ENCODE results near the gene CAMK1D.

The CAMK1D gene

GRCh38 chr10:12377658-12378290 is 28.4 kb downstream of the CAMK1D start:
- no peak for DNase-seq

DNA sequence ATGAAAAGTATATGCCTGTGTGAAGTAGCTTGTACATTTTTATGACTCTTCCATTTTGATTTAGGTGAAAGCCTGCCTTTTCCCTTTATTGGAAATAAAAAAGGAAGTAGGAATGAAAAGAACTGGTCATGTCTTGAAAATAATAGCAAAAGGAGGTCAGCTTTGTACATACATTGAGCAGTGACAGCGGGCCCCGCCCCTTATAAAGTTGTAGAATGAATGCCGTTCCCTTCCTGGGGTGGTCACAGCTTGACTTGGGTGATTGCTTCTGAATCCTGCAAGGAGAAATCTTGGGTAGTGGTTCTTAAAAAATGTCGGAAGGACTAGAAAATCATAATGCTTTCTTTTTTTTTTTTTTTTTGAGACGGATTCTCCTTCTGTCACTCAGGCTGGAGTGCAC is 31.7 kb downstream of the CAMK1D start:
- no peak for DNase-seq

DNA sequence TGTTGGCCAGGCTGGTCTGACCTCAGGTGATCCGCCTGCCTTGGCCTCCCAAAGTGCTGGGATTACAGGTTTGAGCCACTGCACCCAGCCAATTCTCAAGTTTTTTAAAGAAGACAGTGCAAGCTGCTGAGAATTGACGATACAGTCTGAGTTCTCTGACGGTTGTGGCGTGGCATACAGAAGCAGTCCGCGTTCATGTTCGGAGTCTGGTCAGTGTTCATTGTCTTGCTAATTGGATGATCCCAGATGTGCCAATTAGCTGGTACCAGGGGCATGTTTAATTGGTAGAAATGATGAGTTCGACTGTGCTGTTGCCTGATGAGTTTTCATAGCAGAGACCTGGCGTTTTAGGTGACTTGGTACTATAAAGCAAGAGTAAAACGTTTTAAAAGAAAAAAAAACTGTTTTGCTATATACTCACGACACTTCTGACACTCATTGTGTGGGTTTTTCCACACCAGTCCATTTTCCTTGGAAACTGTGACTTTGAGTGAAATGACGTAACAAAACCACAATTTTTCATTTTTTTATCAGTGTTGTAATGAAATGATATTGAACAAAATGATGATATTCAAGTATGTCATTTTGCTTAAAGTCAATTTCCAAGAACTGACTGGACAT is 32.3 kb downstream of the CAMK1D start:
- DNase-seq, result no peak

DNA sequence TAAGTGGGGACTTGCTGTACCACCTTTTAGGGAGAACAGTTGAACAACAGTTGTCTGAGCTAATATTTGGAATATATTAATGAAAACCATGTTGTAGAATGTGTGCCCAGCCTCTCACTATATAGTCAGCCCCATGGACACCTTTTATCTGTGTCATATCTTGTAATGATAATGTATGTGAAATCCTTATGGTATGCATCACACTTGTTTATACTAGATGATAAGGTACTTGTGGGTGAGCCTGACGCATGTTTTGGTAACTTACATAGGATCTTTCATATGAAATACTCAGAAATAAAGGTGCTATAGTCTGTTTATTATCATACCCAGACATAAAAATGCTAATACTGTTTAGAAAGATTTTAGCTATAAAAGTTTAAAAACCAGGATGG is 32.8 kb downstream of the CAMK1D start:
- DNase-seq, result no peak

DNA sequence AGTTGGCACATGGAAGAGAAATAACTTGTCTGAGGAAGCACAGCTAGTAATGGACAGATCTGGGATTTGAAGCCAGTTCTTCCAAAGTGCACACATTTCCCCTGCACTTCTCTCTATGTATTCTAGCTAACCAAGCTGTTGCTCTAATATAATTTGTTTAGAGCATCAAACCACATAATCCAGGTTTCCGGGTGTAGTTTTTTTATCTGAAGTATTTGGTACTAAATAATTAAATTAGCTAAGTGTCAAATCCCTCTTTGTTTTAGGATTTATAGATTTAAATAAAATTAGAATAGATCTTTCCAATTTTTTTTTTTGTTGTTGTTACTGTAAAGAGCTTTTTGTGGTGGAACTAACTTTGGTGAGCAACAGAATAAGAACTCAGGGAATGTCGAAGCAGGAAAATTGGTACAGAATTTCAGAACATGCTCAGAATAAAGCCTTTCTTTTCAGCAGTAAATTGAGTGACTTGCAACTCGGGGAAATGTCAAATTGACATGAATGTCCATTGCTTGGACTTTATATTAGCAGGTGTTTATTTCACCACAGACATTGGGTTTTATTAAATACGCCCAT is 33.7 kb downstream of the CAMK1D start:
- no peak for DNase-seq

GRCh38 chr10:12384906-12385305 is 35.6 kb downstream of the CAMK1D start:
- DNase-seq, result no peak

DNA sequence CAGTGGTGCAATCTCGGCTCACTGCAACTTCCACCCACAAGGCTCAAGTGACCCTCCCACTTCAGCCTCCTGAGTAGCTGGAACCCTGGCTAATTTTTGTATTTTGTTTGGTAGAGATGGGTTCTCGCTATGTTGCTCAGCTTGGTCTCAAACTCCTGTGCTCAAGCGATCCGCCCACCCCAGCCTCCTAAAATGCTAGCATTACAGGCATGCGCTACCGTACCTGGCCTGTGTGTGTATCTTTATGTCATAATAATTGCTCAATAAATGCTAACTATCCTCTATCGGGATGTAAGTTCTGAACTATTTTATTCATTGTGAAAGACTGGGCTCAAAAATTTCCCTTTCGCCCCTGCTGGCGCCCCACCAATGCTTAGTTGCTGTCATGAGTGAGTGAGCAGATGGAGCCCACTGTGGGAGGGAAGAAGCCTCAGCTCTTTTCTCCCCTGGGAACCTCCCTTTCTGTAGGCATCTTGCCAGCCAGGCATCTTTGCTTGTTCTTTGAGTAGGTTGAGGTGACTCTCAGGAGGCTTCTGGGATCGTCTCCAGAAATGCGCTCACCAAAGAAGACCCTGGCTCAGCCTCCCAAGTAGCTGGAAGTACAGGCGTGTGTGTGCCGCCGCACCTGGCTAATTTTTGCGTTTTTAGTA is 38.3 kb downstream of the CAMK1D start:
- no peak for DNase-seq

DNA sequence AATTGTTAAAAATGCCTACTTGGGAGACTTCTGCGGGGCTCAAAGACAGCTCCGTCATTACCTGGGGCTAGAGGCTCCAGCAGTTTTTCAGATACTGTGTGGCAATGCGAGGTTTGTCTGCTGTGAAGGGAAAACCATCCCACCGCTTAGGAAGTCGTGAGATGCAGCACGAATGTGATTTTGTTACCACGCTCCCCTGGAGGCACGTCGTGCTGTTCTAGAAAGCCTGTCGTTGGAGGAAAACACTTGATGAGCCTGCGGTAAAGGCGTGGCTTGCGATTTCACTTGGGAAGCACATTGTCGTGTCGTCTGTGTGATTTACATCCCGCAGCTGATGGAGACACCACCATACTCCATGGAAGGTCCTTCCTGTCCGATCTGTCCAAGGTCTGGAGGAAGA is 39.3 kb downstream of the CAMK1D start:
- no peak for DNase-seq

GRCh38 chr10:12389154-12389734 is 39.9 kb downstream of the CAMK1D start:
- DNase-seq, result no peak

- DNase-seq, result no peak
Observed at GRCh38 chr10:12390733-12391132, 41.4 kb downstream of the CAMK1D start.

GRCh38 chr10:12391206-12391605 is 41.9 kb downstream of the CAMK1D start:
- no peak for DNase-seq

GRCh38 chr10:12393831-12394230 is 44.5 kb downstream of the CAMK1D start:
- DNase-seq, result no peak

DNA sequence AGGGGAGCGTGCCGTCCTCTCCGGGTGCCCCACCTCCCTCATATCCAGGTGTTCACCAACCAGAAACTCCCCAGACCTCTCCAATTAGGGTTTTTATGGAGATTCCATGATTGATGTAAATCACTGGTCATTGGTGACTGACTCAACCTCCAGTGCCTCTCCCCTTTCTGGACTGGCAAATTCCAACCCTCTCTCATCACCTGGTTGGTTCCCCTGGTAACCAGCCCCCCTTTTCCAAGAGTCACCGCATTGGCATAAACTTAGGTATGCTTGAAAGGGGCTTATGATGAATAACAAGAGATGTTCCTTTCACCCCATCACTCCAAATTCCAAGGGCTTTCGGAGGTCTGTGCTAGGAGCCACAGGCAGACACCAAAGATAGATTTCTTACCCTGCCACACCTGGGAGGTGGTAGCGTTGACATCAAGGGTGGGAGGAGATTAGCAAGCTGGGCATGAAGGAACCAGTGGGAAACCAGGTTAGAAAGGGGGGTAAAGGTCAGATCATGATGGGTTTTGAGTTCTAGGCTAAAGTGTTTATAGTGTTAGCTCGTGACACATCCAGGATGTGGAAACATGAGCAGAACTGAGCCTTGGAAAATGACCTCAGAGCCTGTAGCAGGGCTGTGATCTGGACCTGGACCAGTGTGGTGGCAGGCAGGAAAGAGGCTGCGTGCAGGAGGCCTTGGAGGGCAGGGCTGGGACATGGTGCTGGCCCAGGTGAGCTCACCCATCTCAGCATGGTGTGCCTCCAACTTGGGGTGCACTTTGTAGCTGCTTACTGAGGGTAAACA is 45.1 kb downstream of the CAMK1D start:
- DNase-seq, result no peak

- no peak for DNase-seq
Observed at GRCh38 chr10:12396093-12396492, 46.7 kb downstream of the CAMK1D start.

DNA sequence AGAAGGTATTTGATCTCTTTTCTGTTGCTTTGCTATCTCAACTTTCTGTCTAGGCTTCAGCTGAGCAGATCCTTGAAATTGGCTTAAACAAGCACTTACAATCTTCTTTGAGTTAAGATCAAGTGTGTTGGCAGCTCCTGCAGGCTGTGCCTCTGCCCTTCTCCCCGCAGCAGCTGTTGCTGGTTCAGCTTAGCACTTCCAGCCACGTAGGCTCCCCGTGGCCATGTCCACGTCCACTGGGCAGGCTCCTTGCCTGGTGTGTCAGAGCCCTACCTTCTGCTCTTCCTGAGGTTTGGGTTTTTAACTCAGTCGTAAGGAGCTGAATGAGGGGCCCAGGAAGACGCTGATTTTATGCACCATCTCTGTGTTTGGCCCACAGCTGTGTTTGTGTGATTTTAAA is 47.2 kb downstream of the CAMK1D start:
- DNase-seq, result no peak

DNA sequence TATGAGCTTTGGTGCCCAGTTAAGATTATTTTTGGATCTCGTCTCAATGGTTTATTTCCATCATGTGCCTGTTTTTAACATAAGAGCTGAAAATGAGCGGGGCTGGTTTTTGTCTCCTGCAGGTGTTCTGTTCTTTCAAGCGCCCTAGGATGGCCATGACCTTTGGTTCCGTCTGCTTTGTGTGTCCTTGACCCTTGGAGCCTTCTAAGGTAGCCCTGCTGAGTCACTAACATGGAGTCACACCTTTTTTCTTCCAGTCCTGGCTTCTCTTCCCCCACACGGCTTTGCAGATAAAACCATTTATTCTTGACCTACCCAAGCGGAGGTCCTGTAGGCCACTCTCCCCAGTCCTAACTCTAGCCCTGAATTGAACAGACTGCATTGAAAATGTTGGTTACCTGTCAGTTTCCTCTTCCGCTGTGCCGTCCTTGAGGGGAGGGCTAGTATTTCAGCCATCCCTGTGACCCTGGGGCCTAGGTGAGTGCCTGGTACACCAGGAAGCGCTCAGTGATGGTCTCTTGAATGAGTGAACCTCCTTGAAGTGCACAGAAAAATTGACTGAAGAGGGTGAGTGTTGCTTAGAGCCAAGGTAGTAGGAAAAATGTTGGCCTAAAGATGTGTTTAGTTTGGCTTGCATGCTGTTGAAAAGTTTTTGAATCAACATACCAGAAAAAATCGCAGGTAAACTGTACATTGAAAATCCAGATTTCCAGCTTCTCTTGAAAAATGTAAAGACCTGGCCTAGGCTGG is 48.0 kb downstream of the CAMK1D start:
- no peak for DNase-seq

GRCh38 chr10:12397941-12398340 is 48.6 kb downstream of the CAMK1D start:
- DNase-seq, result no peak

GRCh38 chr10:12400266-12400931 is 51.1 kb downstream of the CAMK1D start:
- no peak for DNase-seq

DNA sequence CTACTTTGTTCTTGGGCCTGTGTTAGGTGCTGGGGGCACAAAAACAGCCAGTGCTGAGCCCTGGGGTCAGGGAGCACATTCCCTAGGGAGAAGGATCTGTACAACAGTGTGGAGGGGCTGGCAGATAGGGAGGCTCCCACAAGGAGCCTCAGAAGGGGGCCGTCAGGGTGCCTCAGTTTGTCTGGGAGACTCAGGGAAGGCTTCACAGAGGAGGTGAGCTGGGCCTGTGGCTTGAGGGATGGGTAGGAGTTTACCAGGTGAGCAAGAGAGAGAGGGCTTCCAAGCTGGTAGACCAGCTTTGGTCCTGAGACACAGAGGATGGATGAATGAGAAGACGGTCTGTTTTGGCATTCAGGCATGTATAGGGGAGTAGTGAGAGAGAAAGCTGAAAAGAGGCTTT is 52.1 kb downstream of the CAMK1D start:
- no peak for DNase-seq

DNA sequence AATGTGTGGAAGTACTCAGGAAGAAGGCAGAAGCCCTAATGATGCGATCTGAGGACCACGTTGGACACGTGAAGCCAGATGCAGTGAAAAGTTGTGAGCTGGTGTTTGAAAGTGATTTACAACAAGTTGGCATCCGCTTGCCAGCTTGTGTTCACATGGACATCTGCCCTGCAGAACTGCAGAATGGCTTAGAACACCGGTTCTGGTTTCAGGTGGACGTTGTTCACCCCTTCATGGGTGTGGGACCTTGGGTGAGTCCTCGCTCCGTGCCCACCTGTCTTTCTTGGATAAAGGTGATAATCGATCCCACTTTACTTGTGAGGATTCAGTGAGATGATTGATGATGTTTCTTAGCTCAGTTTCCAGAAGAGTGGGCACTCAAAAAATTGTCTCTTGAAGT is 53.8 kb downstream of the CAMK1D start:
- no peak for DNase-seq

Data from OCI-M1 (cell line).